ENCODE data around the gene LATS2.
"Not testable (repeated sequence)": the region's sequence is repeated elsewhere in the genome, so short reads cannot be mapped to it uniquely, and the experiment has no call there.

The LATS2 gene

DNA sequence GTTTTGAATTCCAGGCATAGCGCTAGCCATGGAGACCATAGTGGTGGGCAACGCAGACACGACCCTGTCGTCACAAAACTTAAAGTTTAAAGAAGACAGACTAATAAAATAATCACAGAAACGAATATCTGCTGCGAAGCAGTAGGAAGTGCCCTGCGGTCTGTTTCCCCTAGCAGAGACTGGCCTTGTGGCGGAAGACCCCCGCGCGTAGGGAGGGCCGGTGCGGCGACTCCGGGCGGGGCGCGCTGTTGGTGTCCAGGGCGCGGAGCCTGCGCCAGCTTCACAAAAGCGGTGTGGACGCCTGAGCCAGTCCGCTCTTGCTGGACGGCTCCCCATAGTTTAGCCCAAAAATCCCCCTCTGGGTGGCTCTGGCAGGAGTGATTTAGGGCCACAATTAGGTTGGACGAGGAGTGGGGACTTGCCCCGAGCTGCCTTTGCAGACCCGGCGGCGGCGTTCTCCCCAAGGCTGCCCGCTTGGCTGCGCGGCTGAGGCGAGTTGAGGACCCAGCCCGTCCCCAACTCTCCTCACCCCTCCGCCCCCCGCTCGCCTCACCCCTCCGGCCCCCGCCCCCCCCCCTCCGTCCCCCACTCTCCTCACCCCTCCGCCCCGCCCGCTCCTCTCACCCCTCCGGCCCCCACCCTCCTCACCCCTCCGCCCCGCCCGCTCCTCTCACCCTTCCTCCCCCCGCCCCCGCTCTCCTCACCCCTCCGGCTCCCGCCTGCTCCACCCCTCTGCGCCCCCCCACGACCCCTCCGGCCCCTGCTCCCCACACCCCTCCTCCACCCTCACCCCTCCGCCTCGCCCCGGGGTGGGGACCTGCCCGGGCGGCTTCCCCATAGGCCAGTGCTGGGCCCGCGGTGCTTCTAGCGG lies 14.2 kb upstream of the LATS2 start:
- DNase-seq, result peak in 4 of 56 donors; percentile 8 to 44 (median 24)

DNA sequence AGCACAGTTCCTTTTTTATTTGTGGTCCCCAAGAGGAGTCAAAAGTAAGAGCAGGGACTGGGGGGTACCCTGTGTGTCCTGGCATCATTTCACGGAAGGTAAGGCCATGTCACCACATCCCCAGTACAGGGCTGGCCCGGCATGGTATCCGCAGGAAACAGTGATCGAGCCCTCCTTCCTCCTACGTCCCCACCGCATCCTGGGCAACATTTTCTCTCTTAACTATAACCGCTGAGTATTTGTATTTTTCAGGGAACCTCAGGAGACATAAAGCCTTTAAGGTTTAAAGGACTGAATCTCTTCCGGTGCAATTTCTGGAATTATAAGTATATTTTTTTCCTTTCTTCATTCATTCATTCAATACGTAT lies 13.6 kb upstream of the LATS2 start:
- DNase-seq, result no peak

GRCh38 chr13:21074546-21074945 lies 13.2 kb upstream of the LATS2 start:
- DNase-seq, result peak in 1 of 56 donors; percentile 8

DNA sequence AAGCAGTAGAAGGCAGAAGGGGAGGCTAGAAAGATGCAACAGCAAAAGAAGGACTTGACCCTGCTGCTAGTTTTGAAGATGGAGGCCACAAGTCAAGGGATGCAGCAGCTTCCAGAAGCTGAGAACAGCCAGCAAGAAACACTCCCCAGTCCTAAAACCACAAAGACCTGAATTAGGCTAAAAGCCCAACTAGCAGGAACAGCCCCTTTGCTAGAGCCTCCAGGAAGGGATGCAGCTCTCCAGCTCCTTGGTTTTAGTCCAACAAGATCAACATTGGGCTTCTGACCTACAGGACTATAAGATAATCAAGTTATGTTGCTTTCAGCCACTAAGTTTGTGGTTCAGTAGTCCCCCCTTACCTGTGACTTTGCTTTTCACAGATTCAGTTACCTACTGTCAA lies 10.5 kb upstream of the LATS2 start:
- no peak for DNase-seq

DNA sequence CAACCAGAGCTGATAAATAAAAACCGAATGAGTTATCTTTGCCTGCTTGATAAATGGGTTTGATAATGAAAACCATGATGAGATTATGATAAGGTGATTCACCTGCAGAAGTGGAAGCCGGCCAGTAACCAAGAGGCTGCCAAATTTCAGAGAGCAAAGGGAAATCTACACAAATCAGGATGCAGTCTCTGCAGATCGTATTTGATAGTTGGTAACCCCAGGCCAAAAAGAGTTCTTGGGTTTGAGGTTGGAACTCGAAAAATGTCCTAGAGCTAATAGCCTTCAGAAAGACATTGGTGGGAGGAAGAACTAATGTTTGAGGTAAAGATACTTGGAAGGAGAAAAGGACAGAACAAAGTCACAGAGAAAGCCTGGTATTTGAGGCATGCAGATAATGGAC lies 9.6 kb upstream of the LATS2 start:
- no peak for DNase-seq

DNA sequence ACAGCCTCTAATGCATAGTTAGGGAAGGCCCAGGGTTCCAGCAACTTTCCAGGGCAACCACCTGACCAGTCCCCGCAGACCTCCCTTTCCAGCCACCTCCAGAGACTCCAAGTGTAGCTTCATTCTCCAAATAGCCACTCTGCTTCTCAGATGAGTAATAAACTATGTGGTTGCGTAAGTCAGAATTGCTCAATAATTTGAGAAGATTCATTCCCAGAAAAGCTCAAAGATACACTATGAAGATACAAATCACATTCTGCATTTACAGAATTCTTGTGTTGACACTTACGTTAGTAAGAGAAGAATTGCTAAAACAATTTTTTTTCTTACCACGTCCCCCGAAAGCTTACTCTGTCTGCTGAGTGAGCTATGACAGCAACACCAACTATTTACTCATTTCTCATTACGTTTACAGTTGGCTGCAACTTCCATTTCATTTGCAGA lies 8.2 kb upstream of the LATS2 start:
- DNase-seq, result no peak

GRCh38 chr13:21067848-21068247 lies 6.5 kb upstream of the LATS2 start:
- no peak for DNase-seq

- DNase-seq, result no peak
Measured at GRCh38 chr13:21066946-21067345, 5.6 kb upstream of the LATS2 start.

GRCh38 chr13:21065686-21066085 lies 4.3 kb upstream of the LATS2 start:
- no peak for DNase-seq

- DNase-seq, result no peak
Measured at GRCh38 chr13:21063031-21063430, 1.6 kb upstream of the LATS2 start.

GRCh38 chr13:21060338-21061028 lies 903 bp downstream of the LATS2 start:
- peak in 6 of 56 donors; percentile 7 to 59 (median 27) for DNase-seq

DNA sequence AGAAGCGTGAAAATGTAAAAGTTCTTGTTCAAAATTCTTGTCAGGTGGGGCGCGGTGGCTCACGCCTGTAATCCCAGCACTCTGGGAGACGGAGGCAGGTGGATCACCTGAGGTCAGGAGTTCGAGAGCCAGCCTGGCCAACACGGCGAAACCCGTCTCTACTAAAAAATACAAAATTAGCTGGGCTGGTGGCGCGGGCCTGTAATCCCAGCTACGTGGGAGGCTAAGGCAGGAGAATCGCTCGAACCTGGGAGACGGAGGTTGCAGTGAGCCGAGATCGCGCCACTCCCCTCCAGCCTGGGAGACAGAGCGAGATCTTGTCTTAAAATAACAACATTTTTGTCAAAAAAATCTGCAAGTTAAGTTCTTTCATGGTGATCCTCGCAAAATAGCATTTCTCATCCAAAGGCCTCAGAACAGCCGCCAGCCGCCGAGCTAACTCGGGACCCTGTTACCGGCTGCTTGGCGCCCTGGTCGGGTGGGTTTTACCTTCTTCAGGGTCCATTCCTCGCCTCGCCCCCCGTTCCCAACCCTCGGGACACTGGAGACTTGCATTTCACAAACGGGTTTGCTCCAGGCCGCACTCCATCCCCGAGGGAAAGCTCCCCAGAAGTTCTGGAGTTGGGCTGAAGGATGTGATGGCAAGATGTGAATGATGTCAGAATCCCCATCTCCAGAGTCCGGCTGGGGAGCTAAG lies 1.6 kb downstream of the LATS2 start:
- DNase-seq, result no peak

- no peak for DNase-seq
Measured at GRCh38 chr13:21058361-21058760, 3.0 kb downstream of the LATS2 start.

DNA sequence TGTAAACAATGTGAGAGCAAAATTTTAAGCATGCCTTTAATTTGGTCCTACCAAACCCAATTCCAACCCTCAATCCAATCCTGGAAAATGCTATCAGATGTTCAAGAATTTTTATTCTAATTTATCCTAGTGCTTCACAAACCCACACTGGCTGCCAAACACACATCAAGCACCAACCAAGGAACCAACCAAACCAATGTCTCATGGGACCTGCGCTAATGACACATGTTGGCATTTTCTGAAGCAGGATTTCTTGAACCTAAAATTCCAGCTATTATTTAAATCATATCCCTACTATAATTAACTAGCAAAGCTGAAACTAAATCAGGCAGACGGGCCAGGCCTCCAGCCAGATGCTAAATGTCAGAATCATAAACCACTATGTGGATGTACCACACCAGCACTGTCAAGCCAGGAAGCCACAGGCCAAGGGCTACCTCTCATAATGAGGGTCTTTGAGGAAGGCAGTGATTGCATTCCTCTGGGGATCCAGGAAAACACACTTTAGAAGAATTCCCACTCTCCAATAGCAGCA lies 5.8 kb downstream of the LATS2 start:
- DNase-seq, result no peak

DNA sequence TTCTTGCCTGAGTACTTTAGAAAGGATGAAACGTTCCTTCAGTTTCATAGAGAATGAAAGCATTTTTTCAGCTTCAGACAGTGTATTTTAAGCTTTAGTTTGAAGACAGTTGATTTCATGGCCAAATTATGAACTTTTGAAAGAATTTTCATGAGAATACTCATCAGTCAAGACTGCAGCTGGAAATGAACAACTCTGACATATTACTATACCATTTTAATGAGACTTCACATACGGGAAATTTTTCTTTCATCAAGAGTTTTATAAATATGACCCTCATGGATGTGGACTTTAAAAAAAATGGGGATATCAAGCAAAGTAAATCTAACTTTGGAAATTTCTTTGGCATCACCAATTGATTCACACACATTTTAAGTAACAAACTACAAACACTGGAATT lies 6.4 kb downstream of the LATS2 start:
- DNase-seq, result no peak

GRCh38 chr13:21054313-21054712 lies 7.1 kb downstream of the LATS2 start:
- no peak for DNase-seq

DNA sequence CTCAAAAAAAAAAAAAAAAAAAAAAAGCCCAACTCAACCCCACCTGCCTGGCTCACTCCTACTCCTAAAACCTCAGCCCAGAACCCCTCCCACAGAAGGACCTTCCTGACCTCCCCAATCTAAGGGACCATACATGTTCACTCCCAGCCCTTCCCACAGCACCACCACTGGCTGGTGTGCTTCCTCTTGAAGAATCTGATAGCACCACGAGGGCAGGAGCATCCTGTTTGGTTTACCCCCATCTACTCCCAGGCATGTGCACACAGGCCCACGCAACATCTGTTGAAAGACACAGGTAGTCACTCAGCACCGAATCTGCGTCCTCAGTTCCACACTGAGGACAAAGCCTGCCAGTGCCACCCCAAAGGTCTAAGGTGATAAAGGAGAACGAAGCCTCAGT lies 8.2 kb downstream of the LATS2 start:
- no peak for DNase-seq

GRCh38 chr13:21051675-21052074 lies 9.7 kb downstream of the LATS2 start:
- no peak for DNase-seq

- DNase-seq, result no peak
Measured at GRCh38 chr13:21050288-21051197, 10.8 kb downstream of the LATS2 start.

- not testable (repeated sequence) for DNase-seq
Measured at GRCh38 chr13:21049731-21050130, 11.7 kb downstream of the LATS2 start.
